HG02981 (cell line): Measurements from ENCODE around the gene EIF3I.
"Not testable (repeated sequence)": the region's sequence is repeated elsewhere in the genome, so short reads cannot be mapped to it uniquely, and the experiment has no call there.

Experiments
- ATAC-seq: cut with Tn5 transposase; IDR thresholded peaks from one replicate; pipeline ENCODE4 v1.9.1; 2021; ENCODE audit warnings: mild to moderate bottlenecking, moderate library complexity; ENCODE audit not compliant: unreplicated experiment

EIF3I gene

DNA sequence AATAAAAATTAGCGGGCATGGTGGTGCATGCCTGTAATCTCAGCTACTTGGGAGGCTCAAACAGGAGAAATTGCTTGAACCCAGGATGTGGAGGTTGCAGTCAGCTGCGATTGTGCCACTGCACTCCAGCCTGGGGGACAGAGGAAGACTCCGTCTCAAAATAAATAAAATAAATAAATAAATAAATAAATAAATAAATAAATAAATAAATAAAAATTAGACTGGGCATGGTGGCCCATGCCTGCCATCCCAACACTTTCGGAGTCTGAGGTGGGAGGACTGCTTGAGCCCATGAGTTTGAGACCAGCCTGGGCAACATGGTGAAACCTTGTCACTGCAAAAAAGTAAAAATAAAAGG lies 41.0 kb downstream of the EIF3I start:
- ATAC-seq, result not testable (repeated sequence)

DNA sequence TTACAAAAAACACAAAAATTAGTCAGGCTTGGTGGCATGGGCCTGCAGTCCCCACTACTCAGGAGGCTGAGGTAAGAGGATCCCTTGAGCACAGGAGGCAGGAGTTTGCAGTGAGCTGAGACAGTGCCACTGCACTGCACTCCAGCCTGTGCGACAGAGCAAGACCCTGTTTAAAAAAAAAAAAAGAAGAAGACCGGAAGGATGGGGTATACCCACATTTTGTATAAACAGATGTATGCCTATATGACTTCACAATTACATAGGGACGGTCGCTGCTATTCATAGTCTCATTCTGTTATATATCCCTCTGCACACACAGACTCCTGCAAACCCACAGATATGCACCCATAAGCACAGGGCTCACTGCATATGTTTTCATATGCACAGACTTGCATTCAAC lies 41.5 kb downstream of the EIF3I start:
- no peak for ATAC-seq

DNA sequence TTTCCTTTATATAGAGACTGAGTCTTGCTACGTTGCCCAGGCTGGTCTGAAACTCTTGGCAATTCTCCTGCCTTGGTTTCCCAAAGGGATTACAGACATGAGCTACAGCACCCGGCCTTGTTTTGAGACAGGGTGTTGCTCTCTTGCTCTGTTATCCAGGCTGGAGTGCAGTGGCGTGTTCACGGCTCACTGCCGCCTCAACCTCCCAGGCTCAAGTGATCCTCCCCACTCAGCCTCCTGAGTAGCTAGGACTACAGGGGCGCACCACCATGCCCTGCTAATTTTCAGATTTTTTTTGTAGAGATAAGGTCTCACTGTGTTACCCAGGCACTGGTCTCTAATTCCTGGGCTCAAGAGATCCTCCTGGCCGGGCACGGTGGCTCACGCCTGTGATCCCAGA lies 43.6 kb downstream of the EIF3I start:
- no peak for ATAC-seq

DNA sequence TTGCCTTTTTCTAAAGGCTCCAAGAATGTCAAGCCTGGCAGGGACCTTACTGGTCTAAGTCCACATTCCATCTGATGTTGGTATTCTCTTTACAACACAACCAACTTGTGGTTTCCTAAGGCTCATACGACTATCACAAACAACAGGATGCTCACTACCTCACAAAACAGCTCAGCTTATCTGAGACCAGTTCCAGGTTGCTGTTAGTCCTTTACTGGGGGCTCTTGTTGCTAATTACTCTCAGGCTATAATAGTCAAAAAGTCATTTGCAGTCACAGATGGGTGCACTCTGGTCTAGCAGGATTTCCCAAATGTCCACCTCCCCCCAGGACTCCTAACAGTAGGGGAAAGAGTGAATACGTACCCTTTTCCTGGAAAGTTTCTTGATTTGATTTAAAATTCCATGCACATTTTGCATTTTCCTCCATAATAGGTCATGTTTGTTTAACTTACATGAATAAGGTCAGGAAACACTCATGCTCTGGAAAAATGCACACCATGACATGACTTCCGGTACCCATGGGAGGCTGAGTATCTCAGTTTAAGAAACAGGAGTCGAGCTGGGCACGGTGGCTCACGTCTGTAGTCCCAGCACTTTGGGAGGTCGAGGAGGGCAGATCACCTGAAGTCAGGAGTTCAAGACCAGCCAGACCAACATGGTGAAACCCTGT lies 44.8 kb downstream of the EIF3I start:
- ATAC-seq, result no peak

DNA sequence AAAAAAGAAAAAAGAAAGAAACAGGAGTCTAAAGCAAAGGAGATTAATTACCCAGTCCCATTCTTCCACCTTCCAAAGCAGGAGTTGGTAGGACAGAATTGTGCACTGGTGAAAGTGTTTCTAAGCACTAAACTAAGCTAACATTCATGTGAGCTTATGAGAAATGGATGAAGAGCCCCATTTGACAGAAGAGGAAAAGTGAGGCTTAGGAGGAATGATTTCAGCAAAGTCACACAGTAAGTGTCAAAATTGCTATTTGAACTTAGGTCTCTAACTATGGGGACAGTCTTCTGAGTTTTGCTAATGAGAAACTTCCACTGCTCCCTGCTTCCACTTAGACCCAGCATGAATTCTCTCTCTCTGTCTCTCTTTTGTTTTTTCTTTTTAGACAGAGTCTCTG lies 47.5 kb downstream of the EIF3I start:
- ATAC-seq, result no peak

DNA sequence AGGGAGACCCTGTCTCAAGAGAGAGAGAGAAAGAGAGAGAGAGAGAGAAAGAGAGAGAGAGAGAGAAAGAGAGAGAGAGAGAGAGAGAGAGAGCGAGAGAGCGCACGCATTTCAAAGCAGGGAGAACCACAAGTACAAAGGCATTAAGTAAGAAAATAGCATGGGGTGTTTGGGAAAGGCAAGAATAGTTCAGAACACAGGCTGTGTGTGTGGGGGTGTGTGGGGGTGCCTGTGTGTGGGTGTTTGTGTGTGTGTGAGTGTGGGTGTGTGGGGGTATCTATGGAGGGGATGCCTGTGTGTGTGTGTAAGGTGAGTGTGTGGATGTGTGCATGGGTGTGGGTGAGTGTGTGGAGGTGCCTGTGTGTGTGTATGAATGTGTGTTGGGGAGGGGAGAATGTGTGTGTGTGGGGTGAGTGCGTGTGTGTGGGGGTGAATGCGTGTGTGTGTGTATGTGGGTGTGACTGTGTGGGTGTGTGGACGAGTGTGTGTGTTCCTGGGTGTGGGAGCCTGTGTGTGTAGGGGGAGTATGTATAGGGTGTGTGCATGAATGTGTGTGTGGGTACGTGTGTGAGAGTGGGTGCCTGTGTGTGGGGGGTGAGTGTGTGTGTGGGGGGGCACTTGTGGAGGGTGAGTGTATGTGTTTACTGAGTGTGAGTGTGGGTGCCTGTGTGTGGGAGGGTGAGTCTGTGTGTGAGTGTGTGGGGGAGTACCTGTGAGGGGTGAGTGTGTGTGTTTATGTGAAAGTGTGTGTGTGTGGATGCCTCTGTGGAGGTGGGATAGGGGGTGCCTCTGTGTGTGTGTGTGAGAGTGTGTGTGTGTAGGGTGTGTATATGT lies 50.6 kb downstream of the EIF3I start:
- ATAC-seq, result no peak

DNA sequence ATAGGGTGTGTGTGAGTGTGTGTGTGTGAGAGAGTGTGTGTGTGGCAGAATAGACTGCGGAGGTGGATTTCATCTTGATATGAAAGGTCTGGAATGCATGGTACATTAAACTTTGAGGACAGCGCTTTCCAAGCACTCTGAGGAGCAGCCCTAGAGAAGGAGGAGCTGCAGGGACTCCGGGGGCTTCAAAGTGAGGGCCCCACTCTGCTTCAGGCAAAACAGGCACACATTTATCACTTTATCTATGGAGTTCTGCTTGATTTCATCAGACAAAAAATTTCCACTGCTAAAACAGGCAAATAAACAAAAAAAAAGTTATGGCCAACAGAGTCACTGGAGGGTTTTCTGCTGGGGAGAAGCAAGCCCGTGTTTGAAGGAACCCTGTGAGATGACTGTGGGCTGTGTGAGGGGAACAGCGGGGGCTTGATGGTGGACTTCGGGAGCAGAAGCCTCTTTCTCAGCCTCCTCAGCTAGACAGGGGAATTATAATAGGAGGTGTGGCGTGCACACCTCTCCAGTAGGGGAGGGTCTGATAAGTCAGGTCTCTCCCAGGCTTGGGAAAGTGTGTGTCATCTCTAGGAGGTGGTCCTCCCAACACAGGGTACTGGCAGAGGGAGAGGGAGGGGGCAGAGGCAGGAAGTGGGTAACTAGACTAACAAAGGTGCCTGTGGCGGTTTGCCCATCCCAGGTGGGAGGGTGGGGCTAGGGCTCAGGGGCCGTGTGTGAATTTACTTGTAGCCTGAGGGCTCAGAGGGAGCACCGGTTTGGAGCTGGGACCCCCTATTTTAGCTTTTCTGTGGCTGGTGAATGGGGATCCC lies 51.4 kb downstream of the EIF3I start:
- ATAC-seq, result no peak

DNA sequence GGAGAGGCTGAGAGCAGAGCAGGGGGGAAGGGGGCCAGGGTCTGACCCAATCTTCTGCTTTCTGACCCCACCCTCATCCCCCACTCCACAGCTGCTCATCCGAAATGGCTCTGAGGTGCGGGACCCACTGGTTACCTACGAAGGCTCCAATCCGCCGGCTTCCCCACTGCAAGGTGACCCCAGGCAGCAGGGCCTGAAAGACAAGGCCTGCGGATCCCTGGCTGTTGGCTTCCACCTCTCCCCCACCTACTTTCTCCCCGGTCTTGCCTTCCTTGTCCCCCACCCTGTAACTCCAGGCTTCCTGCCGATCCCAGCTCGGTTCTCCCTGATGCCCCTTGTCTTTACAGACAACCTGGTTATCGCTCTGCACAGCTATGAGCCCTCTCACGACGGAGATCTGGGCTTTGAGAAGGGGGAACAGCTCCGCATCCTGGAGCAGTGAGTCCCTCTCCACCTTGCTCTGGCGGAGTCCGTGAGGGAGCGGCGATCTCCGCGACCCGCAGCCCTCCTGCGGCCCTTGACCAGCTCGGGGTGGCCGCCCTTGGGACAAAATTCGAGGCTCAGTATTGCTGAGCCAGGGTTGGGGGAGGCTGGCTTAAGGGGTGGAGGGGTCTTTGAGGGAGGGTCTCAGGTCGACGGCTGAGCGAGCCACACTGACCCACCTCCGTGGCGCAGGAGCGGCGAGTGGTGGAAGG lies 52.6 kb downstream of the EIF3I start:
- no peak for ATAC-seq

DNA sequence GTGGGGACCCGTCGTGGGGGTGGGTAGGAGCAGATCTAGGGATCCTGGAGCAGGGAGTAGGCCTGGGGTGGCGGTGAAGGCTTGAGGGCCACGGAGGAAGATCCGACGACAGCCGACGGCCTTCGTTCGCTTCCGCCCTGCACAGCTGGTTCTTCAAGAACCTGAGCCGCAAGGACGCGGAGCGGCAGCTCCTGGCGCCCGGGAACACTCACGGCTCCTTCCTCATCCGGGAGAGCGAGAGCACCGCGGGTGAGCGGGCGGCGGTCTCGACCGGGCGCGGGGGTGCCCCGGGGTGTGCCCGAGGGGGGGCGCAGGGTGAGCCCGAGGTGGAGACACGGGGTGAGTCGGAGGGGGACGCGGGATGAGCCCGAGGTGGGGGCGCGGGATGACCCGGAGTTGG lies 53.2 kb downstream of the EIF3I start:
- no peak for ATAC-seq

DNA sequence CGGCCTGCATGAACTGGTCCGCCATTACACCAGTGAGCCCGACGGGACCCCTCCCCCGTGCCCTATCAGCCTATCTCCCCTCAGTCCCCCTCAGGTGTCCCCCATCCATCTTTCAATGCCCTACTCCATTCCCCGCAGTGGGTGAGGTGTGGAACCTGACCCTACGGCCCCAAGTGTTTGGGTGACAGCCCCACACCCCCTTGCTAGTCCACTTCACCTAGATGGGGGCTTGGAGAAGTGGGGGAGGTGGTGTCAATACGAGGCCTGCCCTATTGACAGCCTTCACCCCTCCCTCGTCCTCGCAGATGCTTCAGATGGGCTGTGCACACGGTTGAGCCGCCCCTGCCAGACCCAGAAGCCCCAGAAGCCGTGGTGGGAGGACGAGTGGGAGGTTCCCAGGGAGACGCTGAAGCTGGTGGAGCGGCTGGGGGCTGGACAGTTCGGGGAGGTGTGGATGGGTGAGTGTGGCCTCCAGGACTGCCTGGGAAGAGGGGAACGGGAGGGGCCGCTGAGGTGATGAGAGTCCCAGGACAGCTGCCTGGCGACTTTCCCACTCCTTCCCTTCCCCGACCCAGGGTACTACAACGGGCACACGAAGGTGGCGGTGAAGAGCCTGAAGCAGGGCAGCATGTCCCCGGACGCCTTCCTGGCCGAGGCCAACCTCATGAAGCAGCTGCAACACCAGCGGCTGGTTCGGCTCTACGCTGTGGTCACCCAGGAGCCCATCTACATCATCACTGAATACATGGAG lies 54.0 kb downstream of the EIF3I start:
- no peak for ATAC-seq
